GM23338 (cell line): ENCODE results near the gene NEU4.

ENCODE experiments used
- POLR2AphosphoS5 ChIP-seq: IDR thresholded peaks from 2 replicates; pipeline ENCODE4 v1.6.1; 2016; ENCODE audit warnings: antibody characterized with exemption, low read depth
- TF ChIP-seq, protein P1 (sequence below), 2 experiments: fragments of 200-600 bp in 1 of 2; sonication (generic) in 1 of 2; conservative IDR thresholded peaks; 2 replicates each; pipeline versions ENCODE4 v1.5.1 to v1.6.1; 2016 to 2017; ENCODE audit warnings: antibody characterized with exemption in 2 of 2, low read depth in 2 of 2, mild to moderate bottlenecking in 2 of 2, moderate library complexity in 1 of 2
- TF ChIP-seq, protein P2 (sequence below): IDR thresholded peaks from one replicate; pipeline ENCODE4 v1.6.1; 2018; ENCODE audit warnings: antibody characterized with exemption; ENCODE audit not compliant: unreplicated experiment

DNA sequence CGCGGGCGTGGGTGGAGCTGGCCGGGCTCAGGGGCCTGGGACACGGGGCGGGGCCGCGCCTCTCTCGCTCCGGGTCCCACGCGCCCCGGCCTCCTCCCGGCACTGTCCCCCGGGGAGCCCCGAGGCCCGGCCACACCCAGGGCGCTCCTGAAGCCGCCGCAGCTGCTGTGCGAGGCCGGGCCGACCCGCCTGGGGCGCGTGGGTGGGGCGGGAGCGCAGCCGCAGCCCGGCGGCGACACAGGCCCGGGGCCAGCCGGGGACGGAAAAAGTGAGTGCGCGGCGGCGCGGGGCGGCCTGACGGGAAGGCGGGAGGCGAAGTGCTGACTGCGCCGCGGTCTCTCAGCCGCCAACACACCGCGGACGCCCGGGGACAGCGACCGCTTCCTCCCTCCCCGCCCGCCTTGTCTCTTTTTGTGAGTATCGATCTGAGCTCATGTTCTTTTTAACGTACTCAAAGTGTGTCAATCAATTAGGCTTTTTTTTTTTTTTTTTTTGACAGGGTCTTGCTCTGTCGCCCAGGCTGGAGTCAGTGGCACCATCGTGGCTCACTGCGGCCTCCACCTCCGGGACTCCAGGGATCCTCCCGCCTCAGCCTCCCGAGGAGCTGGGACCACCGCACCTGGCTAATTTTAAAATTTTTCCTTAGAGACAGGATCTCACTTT is 35.2 kb downstream of the NEU4 start:
- TF ChIP-seq, protein P1, sequence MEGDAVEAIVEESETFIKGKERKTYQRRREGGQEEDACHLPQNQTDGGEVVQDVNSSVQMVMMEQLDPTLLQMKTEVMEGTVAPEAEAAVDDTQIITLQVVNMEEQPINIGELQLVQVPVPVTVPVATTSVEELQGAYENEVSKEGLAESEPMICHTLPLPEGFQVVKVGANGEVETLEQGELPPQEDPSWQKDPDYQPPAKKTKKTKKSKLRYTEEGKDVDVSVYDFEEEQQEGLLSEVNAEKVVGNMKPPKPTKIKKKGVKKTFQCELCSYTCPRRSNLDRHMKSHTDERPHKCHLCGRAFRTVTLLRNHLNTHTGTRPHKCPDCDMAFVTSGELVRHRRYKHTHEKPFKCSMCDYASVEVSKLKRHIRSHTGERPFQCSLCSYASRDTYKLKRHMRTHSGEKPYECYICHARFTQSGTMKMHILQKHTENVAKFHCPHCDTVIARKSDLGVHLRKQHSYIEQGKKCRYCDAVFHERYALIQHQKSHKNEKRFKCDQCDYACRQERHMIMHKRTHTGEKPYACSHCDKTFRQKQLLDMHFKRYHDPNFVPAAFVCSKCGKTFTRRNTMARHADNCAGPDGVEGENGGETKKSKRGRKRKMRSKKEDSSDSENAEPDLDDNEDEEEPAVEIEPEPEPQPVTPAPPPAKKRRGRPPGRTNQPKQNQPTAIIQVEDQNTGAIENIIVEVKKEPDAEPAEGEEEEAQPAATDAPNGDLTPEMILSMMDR (conservative IDR thresholded peaks at IDR 0.05; ENCODE audit: low read depth in 2 of 2) = no peak
- TF ChIP-seq POLR2AphosphoS5 = no peak
- TF ChIP-seq, protein P2, sequence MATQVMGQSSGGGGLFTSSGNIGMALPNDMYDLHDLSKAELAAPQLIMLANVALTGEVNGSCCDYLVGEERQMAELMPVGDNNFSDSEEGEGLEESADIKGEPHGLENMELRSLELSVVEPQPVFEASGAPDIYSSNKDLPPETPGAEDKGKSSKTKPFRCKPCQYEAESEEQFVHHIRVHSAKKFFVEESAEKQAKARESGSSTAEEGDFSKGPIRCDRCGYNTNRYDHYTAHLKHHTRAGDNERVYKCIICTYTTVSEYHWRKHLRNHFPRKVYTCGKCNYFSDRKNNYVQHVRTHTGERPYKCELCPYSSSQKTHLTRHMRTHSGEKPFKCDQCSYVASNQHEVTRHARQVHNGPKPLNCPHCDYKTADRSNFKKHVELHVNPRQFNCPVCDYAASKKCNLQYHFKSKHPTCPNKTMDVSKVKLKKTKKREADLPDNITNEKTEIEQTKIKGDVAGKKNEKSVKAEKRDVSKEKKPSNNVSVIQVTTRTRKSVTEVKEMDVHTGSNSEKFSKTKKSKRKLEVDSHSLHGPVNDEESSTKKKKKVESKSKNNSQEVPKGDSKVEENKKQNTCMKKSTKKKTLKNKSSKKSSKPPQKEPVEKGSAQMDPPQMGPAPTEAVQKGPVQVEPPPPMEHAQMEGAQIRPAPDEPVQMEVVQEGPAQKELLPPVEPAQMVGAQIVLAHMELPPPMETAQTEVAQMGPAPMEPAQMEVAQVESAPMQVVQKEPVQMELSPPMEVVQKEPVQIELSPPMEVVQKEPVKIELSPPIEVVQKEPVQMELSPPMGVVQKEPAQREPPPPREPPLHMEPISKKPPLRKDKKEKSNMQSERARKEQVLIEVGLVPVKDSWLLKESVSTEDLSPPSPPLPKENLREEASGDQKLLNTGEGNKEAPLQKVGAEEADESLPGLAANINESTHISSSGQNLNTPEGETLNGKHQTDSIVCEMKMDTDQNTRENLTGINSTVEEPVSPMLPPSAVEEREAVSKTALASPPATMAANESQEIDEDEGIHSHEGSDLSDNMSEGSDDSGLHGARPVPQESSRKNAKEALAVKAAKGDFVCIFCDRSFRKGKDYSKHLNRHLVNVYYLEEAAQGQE = no peak
